Astrocyte of the spinal cord (primary cell): ENCODE measurements around the gene ALDH1A2.
"Not testable (repeated sequence)": the region's sequence is repeated elsewhere in the genome, so short reads cannot be mapped to it uniquely, and the experiment has no call there.

ENCODE experiments used
- DNase-seq: peaks from one replicate; pipeline ENCODE4 v3.0.0; 2011; ENCODE audit warnings: low read depth, low spot score
- H3K4me3 ChIP-seq: 2 replicates; pipeline ENCODE4 v1.5.1; 2011; ENCODE audit warnings: low read depth, mild to moderate bottlenecking, low read length, moderate library complexity
- in situ Hi-C: cut with HindIII; loops from 2 replicates; pipeline ENCODE4 v1.10.0; 2017; ENCODE audit warnings: low sequenced_read_pairs
- TF ChIP-seq, protein P1 (sequence below): IDR thresholded peaks from 2 replicates; pipeline ENCODE4 v1.5.1; 2012; ENCODE audit warnings: low read depth, mild to moderate bottlenecking, low read length, inconsistent platforms

ALDH1A2 gene

GRCh38 chr15:58010983-58011382, 54.5 kb downstream of the ALDH1A2 start:
- TF ChIP-seq, protein P1, sequence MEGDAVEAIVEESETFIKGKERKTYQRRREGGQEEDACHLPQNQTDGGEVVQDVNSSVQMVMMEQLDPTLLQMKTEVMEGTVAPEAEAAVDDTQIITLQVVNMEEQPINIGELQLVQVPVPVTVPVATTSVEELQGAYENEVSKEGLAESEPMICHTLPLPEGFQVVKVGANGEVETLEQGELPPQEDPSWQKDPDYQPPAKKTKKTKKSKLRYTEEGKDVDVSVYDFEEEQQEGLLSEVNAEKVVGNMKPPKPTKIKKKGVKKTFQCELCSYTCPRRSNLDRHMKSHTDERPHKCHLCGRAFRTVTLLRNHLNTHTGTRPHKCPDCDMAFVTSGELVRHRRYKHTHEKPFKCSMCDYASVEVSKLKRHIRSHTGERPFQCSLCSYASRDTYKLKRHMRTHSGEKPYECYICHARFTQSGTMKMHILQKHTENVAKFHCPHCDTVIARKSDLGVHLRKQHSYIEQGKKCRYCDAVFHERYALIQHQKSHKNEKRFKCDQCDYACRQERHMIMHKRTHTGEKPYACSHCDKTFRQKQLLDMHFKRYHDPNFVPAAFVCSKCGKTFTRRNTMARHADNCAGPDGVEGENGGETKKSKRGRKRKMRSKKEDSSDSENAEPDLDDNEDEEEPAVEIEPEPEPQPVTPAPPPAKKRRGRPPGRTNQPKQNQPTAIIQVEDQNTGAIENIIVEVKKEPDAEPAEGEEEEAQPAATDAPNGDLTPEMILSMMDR = no peak
- no peak overlapping the region for H3K4me3 ChIP-seq
- in situ Hi-C loops = no loop called here
- DNase-seq = peak; percentile 72

DNA sequence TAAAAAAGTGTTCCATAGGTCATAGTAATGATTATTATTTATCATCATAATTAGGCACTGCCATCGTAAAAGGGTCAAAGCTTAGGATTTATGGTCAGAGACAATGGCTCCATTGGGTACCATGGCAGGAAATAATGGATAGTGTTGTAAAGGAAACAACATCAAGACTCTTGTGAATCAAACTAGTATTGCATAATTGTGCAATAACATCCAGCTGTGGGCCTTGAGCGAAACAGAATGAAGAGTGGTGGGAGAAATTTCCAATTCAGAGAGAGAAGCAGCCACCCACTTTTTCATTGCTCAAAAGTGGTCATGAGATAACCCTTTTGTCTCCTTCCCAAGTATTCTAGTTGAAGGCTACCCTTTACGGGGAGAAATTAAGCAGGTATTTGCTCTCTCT, 61.7 kb downstream of the ALDH1A2 start:
- no peak overlapping the region for H3K4me3 ChIP-seq
- in situ Hi-C loops = no loop called here
- no peak for DNase-seq
- TF ChIP-seq, protein P1 = no peak

- in situ Hi-C loops = no loop called here
- TF ChIP-seq, protein P1 = no peak
- no peak overlapping the region for H3K4me3 ChIP-seq
- DNase-seq = no peak
These were observed 63.0 kb downstream of the ALDH1A2 start for GRCh38 chr15:58002338-58003126.

GRCh38 chr15:57999699-58000098, 65.8 kb downstream of the ALDH1A2 start:
- H3K4me3 ChIP-seq, in situ Hi-C loops, DNase-seq: not testable (repeated sequence)

- DNase-seq = no peak
- no peak overlapping the region for H3K4me3 ChIP-seq
- in situ Hi-C loops = no loop called here
- TF ChIP-seq, protein P1 = no peak
These were observed 69.0 kb downstream of the ALDH1A2 start for GRCh38 chr15:57996561-57996960.

DNA sequence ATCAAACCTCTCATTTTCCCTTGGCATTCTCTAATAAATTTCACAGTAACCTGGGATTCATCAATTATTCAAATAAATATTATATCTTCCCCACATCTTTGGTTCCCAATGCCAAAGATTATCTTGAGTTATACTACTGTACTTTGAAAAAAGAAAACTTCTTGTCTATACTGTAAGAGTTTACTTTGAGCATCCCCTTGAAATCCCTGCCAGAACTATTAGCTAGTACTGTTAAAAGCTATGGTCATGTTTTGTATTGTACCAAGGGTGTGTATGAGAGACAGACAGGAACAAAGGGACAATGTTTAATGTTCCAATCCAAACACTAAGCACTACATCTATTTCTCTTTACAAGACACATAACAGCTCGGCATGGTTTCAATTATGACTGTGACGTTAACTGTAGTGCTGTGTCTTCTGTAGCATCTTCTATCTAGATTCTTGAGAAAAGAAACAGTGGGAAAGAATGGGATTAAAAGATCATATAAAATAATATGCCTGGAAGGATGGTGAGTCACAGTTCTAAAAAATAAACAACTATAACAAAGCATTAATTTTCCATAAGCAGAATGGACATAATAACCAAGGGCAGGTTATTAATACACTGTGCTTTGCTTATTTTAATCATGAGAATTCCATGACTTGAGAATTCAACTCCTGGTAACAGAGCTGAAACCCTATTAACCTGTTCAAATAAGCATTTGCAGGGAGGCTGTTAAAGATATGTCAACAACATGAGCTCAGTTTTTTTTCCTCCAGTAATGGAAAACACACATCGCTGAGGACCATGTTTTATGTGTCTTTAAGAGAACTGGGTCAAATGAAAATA, 71.1 kb downstream of the ALDH1A2 start:
- TF ChIP-seq, protein P1 = no peak
- in situ Hi-C loops = no loop called here
- H3K4me3 ChIP-seq = no peak overlapping the region
- DNase-seq = peak; percentile 43
